ENCODE measurements around the gene CBR3. TPM values are rescaled to one million over a fixed set of nuclear protein-coding genes. Genes with fewer than 3 reads are reported as not detected.
"Not testable (repeated sequence)": the region's sequence is repeated elsewhere in the genome, so short reads cannot be mapped to it uniquely, and the experiment has no call there.

The CBR3 gene
- total and polyA plus RNA-seq, 2 of the 4 experiments (the other 2 are of a cell fraction), result 13.4 to 15.4 TPM

DNA sequence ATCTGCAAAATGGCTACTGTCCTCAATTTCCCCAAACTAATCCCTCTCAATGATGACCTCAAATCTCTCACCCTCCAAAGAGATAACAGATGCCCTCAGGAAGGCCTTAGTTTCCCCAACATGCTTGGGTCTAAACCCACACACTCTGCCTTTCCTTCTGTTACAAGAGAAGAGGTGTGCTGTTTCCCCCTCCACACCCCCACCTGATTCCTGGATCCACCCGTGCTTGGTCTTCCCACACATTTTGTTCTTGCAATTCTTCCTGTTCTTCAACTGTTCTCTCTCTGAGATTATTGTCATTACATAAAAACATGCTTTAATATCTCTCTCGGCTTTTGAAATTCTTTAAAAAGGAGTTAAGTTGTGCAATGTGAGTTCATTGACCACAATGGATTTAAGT lies 5.7 kb upstream of the CBR3 start:
- dilution Hi-C loops (cut with HindIII; ENCODE audit: low sequenced_read_pairs, unreplicated experiment), result no loop called here
- POLR2A ChIA-PET (ENCODE audit: unreplicated experiment), result no interaction called here

DNA sequence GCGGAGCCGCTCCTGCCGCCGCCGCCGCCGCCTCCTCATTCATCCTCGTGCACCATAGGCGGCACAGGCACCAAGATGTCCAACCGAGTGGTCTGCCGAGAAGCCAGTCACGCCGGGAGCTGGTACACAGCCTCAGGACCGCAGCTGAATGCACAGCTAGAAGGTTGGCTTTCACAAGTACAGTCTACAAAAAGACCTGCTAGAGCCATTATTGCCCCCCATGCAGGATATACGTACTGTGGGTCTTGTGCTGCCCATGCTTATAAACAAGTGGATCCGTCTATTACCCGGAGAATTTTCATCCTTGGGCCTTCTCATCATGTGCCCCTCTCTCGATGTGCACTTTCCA lies 4.5 kb upstream of the CBR3 start:
- ATAC-seq (ENCODE audit: low read depth); CTCF ChIA-PET: not testable (repeated sequence)

More for the DNA sequence above, 5.7 kb upstream of the CBR3 start:
- Histone ChIP-seq H3K18ac (ENCODE audit: low read depth, low read length) (no peak overlapping the region), H3K9ac (ENCODE audit: low read depth, low read length) (no peak overlapping the region), H2BK15ac (ENCODE audit: low read depth, low read length) (no peak overlapping the region), H2AFZ (replicated peaks; ENCODE audit: low read length, poor library complexity) (no peak overlapping the region), H3K27me3 (ENCODE audit: control insufficient read depth, insufficient read depth, low read length) (no peaks in the 10 kb centered on the region), H3K9me3 (ENCODE audit: control insufficient read depth, insufficient read depth, low read length) (no peaks in the 10 kb centered on the region), H3K36me3 (ENCODE audit: control insufficient read depth, insufficient read depth, low read length) (no peaks in the 10 kb centered on the region), H2AK9ac (replicated peaks; ENCODE audit: low read depth, low read length, poor library complexity) (no peak overlapping the region), H4K91ac (ENCODE audit: insufficient read depth, low read depth, low read length) (no peak overlapping the region), H3K4me2 (ENCODE audit: low read depth, low read length) (no peak overlapping the region), H4K5ac (ENCODE audit: low read depth, low read length) (no peak overlapping the region), H3K27ac (ENCODE audit: insufficient read depth, low read length) (no peak overlapping the region), H3K23ac (ENCODE audit: low read depth, low read length) (0 out of 2 replicates have a peak overlapping the region, but pooled peaks have one; percentile 51), H3K56ac (ENCODE audit: extremely low read depth, insufficient read depth, low read length) (no peak overlapping the region), H3K4ac (ENCODE audit: low read depth, low read length) (0 out of 2 replicates have a peak overlapping the region, but pooled peaks have one; percentile 1), H2BK5ac (ENCODE audit: low read depth, low read length, poor library complexity, severe bottlenecking) (no peak overlapping the region), H2BK20ac (ENCODE audit: low read depth, low read length) (no peak overlapping the region; the same call in 1 of the 2 replicates), H3K4me3 (ENCODE audit: insufficient read depth, low read depth, low read length) (no peak overlapping the region), H3K79me1 (ENCODE audit: low read depth in 1 of 2, low read length in 2 of 2) (peaks cover 0 to 19% of the 10 kb centered on the region in 2 experiments; a peak in 2 of 4 replicates), H3K14ac (replicated peaks; ENCODE audit: low read depth, low read length) (no peak overlapping the region), H2BK120ac (ENCODE audit: low read depth, low read length) (no peak overlapping the region), H2AK5ac (ENCODE audit: low read depth, low read length) (peak overlapping the region; percentile 20; the same call in 1 of the 2 replicates), H3K4me1 (ENCODE audit: control insufficient read depth, insufficient read depth, low read length) (peaks cover 9% of the 10 kb centered on the region), H4K8ac (ENCODE audit: low read depth in 2 of 2, low read length in 2 of 2) (no peak overlapping the region; a peak in 1 of 4 replicates), H3K9me1 (ENCODE audit: insufficient read depth, low read length) (peaks cover 10% of the 10 kb centered on the region), H4K20me1 (ENCODE audit: insufficient read depth, low read length) (no peaks in the 10 kb centered on the region)
- no TSS peak for BruUV-seq (replicated peaks)
- in situ Hi-C loops (cut with MboI; ENCODE audit: low sequenced_read_pairs), result no loop called here
- TF ChIP-seq RAD21 (IDR thresholded peaks at IDR 0.05; ENCODE audit: low read length) (no peak), POLR2A (IDR thresholded peaks at IDR 0.05; ENCODE audit: low read depth, low read length) (no peak)
- no peak for DNase-seq
- no CpG with 5 or more reads among the region's 2 CpGs for WGBS, 2 experiments (ENCODE audit: extremely low coverage in 2 of 2, insufficient read length in 1 of 2)
- CTCF ChIA-PET, result no interaction called here
- ATAC-seq (ENCODE audit: low read depth), result no peak
- intact Hi-C loops (cut with micrococcal nuclease), result no loop called here

More for the DNA sequence above, 4.5 kb upstream of the CBR3 start:
- H3K36me3 ChIP-seq (ENCODE audit: control insufficient read depth, insufficient read depth, low read length); H2BK20ac ChIP-seq (ENCODE audit: low read depth, low read length); H2BK15ac ChIP-seq (ENCODE audit: low read depth, low read length); H2AK9ac ChIP-seq (replicated peaks; ENCODE audit: low read depth, low read length, poor library complexity); POLR2A ChIA-PET (ENCODE audit: unreplicated experiment); H3K27me3 ChIP-seq (ENCODE audit: control insufficient read depth, insufficient read depth, low read length); in situ Hi-C loops (cut with MboI; ENCODE audit: low sequenced_read_pairs); H4K91ac ChIP-seq (ENCODE audit: insufficient read depth, low read depth, low read length); dilution Hi-C loops (cut with HindIII; ENCODE audit: low sequenced_read_pairs, unreplicated experiment); intact Hi-C loops (cut with micrococcal nuclease); H2BK5ac ChIP-seq (ENCODE audit: low read depth, low read length, poor library complexity, severe bottlenecking); H3K27ac ChIP-seq (ENCODE audit: insufficient read depth, low read length); H3K9me3 ChIP-seq (ENCODE audit: control insufficient read depth, insufficient read depth, low read length); H3K56ac ChIP-seq (ENCODE audit: extremely low read depth, insufficient read depth, low read length); DNase-seq; H3K18ac ChIP-seq (ENCODE audit: low read depth, low read length); H2AFZ ChIP-seq (replicated peaks; ENCODE audit: low read length, poor library complexity); H4K20me1 ChIP-seq (ENCODE audit: insufficient read depth, low read length); H2AK5ac ChIP-seq (ENCODE audit: low read depth, low read length); H4K5ac ChIP-seq (ENCODE audit: low read depth, low read length); H2BK120ac ChIP-seq (ENCODE audit: low read depth, low read length); H3K23ac ChIP-seq (ENCODE audit: low read depth, low read length); H3K14ac ChIP-seq (replicated peaks; ENCODE audit: low read depth, low read length); H3K9ac ChIP-seq (ENCODE audit: low read depth, low read length); BruUV-seq (replicated peaks): not testable (repeated sequence)
- Histone ChIP-seq H3K9me1 (ENCODE audit: insufficient read depth, low read length) (peaks cover 10% of the 10 kb centered on the region), H3K4me3 (ENCODE audit: insufficient read depth, low read depth, low read length) (peak overlapping the region; percentile 36), H3K4me2 (ENCODE audit: low read depth, low read length) (peak overlapping the region; percentile 30; the same call in 1 of the 2 replicates), H3K4ac (ENCODE audit: low read depth, low read length) (0 out of 2 replicates have a peak overlapping the region, but pooled peaks have one; percentile 30), H3K4me1 (ENCODE audit: control insufficient read depth, insufficient read depth, low read length) (peaks cover 11% of the 10 kb centered on the region), H4K8ac (ENCODE audit: low read depth in 2 of 2, low read length in 2 of 2) (peak overlapping the region in 1 of 2 experiments; percentile 61; a peak in 1 of 4 replicates), H3K79me1 (ENCODE audit: low read depth in 1 of 2, low read length in 2 of 2) (peaks cover 0 to 24% of the 10 kb centered on the region in 2 experiments; a peak in 2 of 4 replicates)
- 20% methylated on average over 1 of the region's 18 CpGs; no CpG with 5 or more reads in 1 of the 2 experiments for WGBS, 2 experiments (ENCODE audit: extremely low coverage in 2 of 2, insufficient read length in 1 of 2)
